NCI-H345 treated with DMSO at 0.1 percent for 48 hours (cell line): ENCODE measurements around the gene SULT1A2.
"Not testable (repeated sequence)": the region's sequence is repeated elsewhere in the genome, so short reads cannot be mapped to it uniquely, and the experiment has no call there.

Source experiments
- DNase-seq: peaks from one replicate; lab custom pipeline; 2025; ENCODE audit not compliant: unreplicated experiment; lab: John Stamatoyannopoulos, UW

Gene SULT1A2

DNA sequence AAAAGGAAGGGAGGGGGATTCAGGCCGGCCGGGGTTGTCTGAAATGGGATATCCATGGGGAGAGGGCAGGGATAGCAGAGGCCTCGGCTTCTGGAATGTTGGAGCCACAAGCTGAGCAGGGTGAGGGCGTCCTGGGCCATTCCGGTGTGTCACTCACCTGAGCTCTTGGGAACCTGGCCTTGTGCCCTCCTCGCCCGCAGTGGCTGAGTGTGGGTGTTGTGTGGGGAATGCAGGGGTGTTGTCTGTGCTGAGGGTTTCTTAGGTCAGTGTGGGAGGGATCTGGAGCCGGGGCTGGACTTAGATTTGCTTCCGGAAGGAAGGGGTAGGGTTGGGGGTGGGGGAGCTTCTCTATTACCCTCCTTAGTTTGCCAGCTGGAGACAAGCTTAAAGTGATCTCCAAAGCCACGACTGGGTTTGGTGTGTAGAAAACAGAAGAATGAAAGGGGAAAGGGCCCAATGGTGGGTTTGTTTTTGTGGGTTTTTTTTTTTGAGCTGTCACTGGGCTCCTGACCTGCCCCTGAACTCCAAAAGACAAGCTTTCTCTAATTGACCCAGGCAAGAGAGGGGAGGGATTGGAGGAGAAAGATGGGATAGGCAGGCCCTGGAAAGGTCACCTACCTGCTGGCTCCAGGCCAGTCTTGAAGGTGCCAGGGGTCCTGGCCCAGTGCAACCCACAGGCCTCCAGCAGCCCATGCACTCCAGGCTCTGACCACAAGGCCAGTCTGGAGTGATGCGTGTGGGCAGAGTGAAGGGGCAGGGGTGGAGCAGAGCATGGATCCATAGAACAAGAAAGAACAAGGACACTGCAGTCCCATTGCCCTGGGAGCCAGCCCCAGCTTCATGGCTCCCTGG, at the start of gene SULT1A2:
SULT1A2 (minus strand) TSS at position 211 of the 852 bp plus-strand sequence. CDS start 1,120 bp downstream, outside the sequence.
- DNase-seq, result no peak

DNA sequence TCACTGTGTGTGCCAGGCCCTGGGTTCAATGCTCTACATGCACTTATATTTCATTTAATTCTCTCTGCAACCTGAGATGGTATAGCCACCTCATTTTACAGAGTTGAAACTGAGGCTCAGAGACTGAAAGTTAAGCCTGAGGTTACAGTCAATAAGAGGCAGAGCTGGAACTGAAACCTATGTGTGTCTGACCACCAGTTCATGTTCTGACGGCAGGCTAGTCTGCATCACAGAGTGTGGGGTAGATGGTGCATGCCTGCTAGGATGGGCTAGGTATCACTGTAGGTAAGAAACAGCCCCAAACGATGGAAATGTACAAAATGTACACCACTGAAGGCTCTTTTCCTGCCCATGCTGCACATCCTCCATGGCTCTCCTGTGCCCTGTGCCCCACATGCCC, 43.1 kb upstream of the SULT1A2 start:
- not testable (repeated sequence) for DNase-seq

DNA sequence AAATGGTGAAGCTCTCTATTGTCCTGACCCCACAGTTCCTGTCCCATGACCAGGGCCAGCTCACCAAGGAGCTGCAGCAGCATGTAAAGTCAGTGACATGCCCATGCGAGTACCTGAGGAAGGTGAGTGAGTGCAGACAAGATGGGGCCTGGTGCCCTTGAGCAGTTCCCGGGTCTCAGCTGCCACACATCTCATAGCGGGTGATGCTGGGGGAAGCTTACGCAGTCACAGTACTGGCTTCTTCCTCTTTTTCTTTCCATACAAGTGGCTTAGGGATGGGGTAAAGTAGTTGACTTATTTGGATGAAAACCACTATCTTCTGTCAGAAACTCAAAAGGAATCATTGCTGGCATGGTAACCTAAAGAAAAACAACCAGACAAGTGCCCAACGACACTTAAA, 41.5 kb upstream of the SULT1A2 start:
- not testable (repeated sequence) for DNase-seq

DNA sequence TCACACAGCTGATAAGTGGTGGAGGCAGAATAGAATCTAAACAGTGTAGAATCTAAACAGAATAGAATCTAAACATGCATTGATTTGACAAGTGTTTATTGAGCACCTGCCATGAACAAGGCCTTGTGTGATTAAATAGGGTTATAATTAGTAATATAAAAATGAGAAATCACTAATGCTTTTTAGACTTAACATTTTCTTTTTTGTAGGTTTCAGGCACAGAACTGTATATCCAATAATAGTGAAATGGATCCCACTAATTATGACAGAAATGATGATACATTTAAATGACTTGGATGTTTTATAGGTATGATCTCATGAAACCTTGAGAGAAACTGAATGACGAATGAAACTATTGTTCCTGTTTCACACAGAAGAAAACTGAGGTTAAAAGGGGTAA, 40.9 kb upstream of the SULT1A2 start, which contains the start of gene NPIPB8:
NPIPB8 (plus strand) TSS at position 301 of the 400 bp plus-strand sequence. CDS start 296 bp downstream, outside the sequence.
- not testable (repeated sequence) for DNase-seq

DNA sequence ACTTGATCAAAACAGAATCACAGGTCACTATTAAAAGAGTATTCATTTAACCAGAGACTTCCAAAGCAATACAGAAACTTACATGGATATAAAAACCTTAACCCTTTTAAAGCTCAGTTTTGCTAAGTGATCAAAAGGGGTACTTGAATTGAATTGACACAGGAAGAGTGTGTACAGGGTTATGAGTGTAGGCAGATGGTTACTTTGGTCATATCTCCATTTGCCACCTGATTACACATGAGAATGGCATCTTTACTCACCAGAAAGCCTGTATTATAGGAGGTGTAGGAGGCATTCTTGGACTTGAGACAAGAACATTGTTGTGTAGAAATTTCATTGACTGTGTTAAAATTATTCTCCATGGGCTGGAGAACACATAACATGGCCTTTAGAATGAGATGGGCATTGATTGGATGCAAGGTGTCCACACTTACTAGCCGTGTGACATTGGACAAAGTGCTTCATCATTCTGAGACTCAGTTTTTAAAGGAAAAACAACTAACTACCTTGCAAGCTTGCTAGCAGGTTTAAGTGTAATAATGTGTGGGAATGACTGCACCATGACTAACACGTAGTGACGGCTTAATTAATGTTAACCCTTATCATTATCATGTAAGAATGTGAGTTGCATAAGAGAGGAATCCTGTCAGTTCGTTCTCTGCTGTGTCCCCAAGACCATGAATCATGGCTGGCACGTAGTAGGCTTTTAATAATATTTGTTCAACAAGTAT, 39.4 kb upstream of the SULT1A2 start:
- DNase-seq, result not testable (repeated sequence)

DNA sequence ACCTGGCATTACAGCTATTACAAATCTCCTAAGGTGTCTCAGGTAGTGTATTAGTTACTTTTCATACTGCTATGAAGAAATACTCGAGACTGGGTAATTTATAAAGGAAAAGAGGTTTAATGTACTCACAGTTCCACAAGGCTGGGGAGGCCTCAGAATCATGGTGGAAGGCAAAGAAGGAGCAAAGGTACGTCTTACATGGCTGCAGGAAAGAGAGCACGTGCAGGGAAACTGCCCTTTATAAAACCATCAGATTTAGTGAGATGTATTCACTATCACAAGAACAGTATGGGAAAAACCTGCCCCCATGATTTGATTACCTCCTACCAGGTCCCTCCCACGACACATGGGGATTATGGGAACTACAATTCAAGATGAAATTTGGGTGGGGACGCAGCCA, 34.1 kb upstream of the SULT1A2 start:
- not testable (repeated sequence) for DNase-seq

DNA sequence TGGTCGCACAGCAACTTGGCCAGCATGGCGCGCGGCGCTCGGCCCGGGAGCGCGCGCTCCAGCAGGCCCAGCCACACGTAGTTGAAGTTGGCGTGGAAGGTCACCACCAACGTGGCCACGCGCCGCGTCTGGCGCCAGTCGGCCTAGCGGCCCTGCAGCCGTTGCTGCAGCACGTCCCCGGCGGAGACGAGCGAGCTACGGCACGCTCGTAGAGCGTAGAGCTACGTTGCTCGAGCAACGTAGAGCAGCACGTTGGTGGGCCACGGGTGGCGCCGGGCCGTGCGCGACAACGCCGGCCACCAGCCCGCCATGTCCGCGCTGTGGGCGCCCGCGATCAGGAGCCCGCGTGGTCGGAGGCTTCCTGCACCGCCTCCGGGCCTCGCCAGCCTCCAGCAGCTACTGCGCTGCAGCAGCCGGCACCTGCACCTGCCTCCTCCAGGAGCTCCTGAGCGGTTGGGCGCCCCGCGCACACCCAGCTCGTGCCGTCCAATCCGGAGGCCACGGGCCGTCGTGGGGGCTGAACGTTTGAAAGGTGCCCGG, 26.4 kb upstream of the SULT1A2 start:
- no peak for DNase-seq

DNA sequence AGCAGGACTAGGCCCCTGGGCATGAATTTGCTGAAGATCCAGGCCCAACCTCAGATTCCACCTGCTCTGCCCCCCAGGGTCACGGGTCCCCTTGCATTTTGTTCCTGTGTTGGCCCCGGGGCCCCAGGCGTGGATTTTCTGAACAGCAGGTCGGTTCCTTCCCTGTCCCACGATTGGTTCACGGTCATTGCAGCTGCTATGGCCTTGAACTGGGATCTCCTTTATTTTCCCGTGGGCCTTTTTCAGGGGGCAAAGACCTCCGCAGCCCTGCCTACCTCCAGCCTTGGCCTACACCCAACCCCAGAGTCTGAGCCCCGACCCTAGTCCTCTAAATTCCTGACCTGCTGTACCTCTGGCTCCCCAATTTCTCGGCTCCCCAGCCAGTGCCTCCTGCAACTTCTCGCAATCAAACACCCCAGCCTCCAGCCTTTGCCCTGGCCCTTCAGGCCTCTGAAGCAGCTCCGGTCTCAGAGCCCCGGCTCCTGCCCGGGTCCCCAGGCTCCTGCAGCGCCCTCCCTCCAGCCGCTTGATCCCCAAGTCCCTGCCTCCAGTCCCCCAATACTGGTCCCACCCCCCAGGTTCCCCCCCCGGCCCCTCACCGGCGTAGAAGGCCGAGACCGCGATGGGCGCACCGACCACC, 25.8 kb upstream of the SULT1A2 start:
- not testable (repeated sequence) for DNase-seq

DNA sequence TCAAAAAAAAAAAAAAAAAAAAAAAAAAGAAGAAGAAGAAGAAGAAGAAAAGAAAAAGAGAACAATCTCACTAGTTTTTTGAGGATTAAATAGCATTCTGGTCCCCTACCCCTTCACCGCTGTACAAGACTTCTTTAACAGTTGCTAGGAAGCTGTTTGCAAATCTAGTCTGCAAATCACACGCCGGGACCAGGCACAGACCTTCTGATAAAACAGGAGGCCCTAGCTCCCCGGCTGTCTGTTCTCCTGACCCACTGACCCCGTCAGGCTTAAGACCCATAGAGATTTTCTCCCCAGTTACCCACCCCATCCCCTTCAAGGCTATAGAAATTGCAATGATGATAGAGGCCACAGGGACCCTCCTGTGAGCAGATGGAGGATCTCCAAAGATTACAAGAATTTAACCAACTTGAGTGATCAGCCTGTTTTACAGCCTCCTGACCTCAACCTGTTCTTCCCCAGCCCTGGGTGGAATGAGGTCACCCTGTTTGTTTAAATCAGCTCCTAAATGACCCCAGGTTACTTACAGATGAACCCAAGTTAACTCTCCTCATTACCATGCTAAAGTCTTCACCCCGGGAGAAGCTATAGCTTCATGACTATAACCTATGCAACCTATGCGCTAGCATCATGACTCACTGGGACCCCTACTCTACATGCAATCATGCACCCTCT, 24.8 kb upstream of the SULT1A2 start:
- no peak for DNase-seq

DNA sequence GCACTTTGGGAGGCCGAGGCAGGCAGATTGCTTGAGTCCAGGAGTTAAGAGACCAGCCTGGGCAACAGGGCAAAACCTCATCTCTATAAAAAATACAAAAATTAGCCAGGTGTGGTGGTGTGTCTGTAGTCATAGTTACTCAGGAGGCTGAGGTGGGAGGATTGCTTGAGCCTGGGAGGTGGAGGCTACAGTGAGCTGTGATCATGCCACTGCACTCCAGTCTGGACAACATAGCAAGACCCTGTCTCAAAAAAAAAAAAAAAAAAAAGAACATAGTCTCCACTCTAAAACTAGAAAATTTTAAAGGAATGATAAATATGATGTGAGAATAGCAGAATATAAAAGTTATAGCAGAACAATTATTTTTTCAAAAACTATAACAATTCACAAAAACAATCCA, 23.5 kb upstream of the SULT1A2 start:
- not testable (repeated sequence) for DNase-seq

DNA sequence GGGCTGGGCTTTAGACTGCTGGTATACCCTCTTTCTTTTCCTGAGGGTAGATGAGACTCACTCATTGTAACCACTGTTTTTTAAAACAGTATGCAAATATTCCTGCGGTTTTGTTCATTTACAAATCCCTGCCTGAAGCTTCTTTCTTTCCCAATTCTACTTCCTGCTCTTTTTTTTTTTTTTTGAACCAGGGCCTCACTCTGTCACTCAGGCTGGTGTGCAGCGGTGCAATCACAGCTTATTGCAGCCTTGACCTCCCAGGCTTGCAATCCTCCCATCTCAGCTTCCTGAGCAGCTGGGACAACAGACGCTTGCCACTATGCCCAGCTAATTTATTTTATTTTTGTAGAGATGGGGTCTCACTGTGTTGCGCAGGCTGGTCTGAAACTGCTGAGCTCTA, 21.0 kb upstream of the SULT1A2 start:
- no peak for DNase-seq

DNA sequence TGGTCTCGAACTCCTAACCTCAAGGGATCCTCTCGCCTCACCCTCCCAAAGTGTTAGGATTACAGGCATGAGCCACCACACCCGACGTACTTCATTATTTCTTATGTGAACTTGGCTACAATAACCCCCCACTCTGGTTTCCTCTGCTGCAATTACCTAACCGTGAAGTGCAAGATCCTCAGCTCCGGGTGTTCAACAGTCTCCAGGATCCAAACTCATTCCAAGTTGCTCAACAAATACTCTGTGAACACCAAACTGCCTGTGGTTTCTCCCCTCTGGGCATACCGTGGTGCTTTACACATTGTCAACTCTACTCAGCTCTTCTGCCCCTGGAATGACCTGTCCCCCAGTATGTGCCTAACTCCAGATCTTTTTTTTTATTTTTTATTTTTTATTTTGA, 19.8 kb upstream of the SULT1A2 start:
- no peak for DNase-seq

DNA sequence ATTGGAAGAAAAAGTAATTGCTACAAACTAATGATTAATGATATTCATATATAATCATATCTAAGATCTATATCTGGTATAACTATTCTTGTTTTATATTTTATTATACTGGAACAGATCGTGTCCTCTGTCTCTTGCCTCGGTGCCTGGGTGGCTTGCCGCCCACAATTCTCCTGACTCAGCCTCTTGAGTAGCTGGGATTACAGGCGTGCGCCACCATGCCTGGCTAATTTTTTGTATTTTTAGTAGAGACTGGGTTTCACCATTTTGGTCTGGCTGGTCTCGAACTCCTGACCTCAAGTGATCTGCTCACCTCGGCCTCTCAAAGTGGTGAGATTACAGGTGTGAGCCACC, 19.4 kb upstream of the SULT1A2 start:
- not testable (repeated sequence) for DNase-seq

DNA sequence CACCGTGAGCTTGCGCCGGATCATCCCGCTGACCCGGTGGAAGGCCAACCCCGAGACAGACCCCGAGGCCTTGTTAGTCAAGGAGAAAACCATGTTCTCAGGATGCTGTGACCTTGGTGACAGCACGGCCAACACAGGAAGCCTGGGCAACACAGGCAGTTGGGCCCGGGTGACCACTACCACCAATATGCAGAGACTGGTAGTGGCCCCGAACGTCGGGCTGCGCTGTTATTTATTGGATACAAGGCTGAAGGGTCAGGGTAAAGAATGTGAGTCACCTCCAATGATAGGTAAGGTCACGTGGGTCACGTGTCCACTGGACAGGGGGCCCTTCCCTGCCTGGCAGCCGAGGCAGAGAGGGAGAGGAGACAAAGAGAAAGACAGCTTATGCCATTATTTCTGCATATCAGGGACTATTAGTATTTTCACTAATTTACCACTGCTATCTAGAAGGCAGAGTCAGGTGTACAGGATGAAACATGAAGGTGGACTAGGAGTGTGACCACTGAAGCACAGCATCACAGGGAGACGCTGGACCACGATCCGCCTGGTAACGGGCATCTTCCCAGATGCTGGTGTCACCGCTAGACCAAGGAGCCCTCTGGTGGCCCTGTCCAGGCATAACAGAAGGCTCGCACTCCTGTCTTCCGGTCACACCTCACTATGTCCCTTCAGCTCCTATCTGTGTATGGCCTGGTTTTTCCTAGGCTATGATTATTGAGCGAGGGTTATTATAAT, 18.8 kb upstream of the SULT1A2 start:
- DNase-seq, result not testable (repeated sequence)

DNA sequence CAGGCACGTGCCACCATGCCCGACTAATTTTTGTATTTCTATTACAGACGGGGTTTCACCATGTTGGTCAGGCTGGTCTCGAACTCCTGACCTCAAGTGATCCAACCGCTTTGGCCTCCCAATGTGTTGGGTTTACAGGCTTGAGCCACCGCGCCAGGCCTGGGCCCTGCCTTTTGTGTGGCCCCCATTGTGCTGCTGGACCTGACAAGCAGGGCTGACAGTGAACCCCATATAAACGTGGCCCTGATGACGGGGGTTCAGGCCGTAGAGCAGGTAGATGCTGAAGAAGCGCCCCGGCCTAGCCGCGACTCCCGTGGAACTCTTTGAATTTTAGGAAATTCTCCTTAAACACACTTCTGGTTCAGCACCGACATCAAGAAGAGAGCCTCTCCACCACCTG, 17.7 kb upstream of the SULT1A2 start:
- DNase-seq, result not testable (repeated sequence)

DNA sequence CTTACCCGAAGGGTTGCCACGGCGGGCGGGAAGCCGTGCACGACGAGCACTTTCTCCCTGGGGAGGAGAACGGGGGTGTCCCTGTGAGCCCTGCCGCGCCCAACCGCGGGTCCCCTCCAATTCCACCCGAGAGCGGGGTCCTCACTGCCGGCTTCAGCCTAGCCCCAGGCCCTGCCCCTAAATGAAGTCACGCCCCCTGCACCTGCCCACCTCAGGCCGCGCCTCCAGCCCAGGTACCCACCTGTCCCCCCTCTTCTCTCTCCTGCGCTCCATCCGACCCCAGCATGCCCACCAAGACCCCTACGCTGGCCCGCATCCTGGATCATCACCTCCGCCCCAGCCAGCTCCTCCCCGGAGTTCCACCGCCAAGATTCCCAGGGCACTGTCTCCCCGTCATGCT, 17.1 kb upstream of the SULT1A2 start:
- not testable (repeated sequence) for DNase-seq

DNA sequence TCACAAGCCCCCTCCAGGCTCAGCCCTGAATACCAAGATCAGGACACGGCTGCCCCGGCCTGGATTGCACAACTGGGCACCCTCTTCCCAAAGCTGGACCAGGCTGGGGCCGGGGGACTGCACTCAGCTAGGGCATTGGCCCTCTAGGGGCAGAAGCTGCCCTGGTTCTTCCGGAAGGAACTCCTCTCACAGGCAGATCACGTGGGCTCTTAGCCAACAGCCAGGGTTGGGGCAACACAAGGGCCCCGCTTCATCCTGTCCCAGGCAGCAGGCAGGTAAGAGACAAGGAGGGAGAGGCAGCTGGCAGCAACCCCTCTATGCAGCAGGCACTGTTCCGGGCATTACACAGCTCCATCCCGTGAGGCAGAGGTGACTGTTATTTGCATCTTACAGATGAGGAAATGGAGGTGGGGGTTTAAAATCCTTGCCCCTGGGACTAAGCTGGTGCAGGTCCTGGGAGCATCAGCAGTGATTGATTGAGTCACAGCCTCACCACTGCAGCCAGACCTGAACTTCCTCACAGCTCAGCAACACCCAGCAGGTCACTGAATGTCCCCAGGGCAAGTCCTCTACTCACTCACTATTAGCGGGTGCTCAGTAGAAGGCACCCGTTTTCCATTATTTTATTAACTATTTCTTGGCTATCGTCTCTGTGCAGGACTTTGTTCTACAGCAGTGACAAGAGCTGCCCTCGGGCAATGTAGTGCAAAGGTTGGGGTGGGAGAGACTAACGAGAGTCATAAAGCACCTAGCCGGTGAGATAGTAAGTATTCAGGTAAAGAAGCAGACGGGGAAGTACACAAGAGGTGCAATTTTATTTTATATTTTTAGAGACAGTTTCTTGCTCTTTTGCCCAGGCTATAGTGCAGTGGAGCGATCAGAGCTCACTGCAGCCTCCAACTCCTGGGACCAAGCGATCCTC, 15.8 kb upstream of the SULT1A2 start:
- not testable (repeated sequence) for DNase-seq

DNA sequence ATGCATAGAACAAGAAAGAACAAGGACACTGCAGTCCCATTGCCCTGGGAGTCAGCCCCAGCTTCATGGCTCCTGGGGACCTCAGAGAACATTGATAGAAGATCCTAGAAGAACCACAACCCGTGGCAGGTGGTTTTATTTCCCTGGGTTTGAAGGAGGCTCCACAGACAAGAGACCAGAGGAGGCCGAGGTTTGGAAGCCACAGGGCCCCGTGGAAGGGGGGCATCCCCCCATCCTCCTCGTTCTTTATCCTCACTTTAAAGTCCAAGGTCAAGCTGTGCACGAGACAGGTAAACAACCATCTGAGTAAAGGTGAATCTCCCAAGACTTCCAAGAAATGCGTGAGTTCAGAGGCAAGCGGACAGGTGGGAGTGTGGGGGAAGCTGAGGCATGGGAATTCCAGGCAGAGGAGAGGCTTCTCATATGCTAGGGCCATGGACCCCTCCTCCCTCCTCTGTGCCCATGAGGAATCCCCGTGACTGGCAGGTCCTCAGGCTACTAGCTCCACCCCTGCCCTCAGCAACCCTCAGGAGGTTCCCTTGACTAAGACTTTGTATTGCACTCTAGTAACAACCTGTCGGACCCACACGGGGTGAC, 13.8 kb upstream of the SULT1A2 start:
- no peak for DNase-seq
